NOMO-1 treated with dmso at 0.1 percent for 144 hours (cell line): Measurements from ENCODE around the gene CACNA1D.

ENCODE experiments used
- DNase-seq: peaks from one replicate; lab custom pipeline; 2025; ENCODE audit not compliant: unreplicated experiment; lab: John Stamatoyannopoulos, UW

The CACNA1D gene

GRCh38 chr3:53819163-53819868 lies 324.9 kb downstream of the CACNA1D start:
- DNase-seq = no peak

- DNase-seq = no peak
Observed at GRCh38 chr3:53820084-53820483, 325.7 kb downstream of the CACNA1D start.

- no peak for DNase-seq
Observed at GRCh38 chr3:53820756-53821580, 326.6 kb downstream of the CACNA1D start.

- no peak for DNase-seq
Observed at GRCh38 chr3:53821631-53822121, 327.3 kb downstream of the CACNA1D start.

GRCh38 chr3:53822331-53822741 lies 327.9 kb downstream of the CACNA1D start:
- no peak for DNase-seq

DNA sequence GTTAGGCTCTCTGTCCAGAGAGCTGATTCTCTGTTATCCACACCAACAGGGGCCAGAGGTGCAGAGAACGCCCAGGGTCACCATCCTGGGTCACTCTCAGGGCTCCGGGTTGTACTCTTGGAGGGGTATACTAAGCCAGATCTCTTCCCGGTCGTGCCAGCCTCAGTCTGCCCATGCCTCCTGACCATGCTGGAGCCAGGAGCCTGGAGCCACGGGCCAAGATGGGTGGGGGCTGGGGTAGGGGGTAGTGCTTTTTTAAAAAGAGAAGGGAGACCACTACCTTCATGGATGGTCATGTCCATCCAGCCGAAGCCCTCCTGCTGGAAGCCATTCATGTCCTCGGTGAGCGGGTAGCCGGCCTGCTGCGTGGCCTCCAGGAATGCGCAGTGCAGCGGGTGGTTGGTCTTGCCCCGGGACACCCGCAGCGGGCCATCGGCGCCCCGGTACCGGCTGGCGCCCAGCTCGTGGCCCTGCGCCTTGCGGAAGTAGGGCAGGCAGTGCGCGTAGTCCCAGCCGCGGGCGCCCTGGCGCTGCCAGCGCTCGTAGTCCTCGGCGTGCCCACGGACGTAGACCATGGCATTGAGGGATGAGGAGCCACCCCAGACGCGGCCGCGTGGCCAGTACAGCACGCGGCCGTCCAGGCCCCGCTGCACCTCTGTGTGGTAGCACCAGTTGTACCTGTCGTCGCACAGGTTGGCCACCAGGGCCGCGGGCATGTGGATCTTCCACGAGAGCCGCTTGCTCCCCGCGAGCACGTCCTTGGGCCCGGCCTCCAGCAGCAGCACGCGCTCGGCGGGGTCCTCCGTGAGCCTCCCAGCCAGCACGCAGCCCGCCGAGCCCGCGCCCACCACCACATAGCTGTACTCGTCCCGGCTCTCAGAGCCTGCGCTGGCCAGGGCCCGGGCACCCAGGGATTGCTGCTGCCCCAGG lies 328.9 kb downstream of the CACNA1D start:
- DNase-seq = no peak

DNA sequence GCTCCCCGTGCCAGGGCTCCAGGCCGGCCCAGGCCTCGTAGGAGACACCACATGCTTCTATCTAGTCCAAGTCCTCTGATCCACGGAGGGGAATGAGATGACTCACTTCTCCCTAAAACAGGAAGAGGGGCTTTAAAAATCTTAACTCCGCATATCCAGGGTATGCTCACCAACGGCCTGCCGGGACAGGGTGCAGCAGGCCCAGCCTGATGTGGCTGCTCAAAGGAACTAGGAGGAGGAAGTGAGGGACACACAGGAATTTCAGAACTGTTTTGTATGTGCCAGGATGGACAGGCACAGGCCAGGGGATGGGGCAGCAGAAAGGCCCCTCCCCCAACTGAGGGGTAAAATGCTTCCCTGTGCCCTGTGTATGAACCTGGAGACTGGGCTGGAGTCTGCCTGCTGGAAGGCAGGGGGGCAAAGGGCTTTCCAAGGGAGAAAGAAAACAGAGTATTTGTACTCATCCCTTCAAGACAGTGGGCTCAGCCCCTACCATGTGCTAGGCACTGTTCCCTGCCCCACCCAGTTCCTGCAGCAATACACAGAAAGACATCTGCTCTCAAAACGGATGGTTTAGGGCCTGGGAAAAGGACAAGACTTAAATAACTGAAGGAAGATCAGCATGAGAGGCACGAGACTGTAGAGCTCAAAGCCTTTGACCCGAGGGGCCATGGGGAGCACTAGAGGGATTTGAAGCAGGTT lies 329.7 kb downstream of the CACNA1D start:
- no peak for DNase-seq

GRCh38 chr3:53824795-53825194 lies 330.4 kb downstream of the CACNA1D start:
- DNase-seq = no peak

DNA sequence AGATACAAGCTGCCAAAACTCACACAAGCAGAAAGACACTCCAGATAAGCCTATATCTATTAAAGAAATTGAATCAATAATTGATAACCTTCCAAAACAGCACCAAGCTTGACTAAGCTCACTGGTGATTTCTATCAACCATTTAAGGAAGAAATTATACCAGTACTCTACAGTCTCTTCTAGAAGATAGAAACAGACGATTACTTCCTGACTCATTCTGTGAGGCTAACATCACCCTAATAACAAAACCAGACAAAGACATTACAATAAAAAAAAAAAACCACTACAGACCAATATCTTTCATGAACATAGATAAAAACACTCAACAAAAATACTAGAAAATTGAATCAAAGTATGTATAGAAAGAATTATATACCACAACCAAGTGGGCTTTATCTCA lies 331.6 kb downstream of the CACNA1D start:
- DNase-seq = no peak

DNA sequence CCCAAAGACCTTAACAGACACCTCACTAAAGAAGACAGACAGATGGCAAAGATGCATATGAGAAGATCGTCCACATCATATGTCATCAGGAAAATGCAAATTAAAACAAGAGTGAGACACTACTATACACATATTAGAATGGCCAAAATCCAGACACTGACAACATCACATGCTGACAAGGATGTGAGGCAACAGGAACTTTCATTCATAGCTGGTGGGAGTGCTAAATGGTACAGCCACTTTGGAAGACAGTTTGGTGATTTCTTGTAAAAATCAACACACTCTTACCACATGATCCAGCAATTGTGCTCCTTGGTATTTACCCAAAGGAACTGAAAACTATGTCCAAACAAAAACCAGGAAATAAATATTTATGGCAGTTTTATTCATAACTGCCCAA lies 334.2 kb downstream of the CACNA1D start:
- DNase-seq = no peak

GRCh38 chr3:53829605-53830004 lies 335.2 kb downstream of the CACNA1D start:
- DNase-seq = no peak

GRCh38 chr3:53830944-53831343 lies 336.5 kb downstream of the CACNA1D start:
- no peak for DNase-seq

DNA sequence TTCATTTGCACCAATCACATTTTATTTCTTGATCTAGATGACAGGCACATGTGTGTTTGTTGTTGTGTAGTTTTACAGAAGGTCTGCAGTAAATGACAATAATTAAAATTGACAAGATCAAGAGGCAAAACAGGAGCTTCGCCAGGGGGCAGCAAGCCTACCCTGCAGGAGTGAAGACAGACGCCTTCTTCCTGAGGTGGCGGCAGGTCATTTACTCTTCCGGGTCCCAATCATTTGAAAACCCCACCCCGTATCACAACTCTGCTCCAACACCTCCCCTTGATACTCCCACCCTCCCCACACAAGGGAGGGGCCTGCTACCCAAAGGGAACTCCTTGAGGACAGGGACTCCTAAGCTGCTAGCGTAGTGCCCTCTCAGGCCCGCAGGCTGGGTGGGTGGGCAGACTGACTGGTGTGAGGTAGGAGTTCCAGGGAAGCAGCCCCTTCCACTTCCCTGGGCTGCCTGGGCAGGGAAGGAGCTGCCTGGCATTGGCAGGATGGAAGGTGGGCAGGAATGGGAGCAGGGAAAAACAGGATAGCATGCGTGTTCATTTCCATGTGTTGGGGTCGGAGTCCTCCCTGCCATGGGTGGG lies 338.7 kb downstream of the CACNA1D start:
- no peak for DNase-seq

- DNase-seq = no peak
Observed at GRCh38 chr3:53833700-53834099, 339.3 kb downstream of the CACNA1D start.

- peak; percentile 52 for DNase-seq
Observed at GRCh38 chr3:53834429-53835095, 340.2 kb downstream of the CACNA1D start.

DNA sequence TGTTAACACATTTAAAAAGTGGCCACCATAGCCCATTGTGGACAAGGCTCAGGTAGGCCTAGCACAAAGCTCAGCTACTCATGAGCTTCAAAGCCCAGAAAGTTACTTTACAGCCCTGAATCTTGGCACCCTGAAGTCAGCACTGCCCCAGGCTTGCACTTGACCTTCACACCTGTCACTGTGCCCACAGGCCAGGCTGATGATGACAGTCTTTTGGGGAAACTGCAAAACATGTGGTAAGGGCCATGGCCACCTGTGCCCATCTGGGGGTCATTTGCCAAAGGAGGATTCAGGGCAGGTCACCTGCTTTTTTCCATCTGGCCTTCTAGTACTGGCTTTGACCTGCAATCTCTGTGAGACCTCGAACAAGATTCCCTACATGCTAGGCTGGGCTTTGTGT lies 340.8 kb downstream of the CACNA1D start:
- DNase-seq = no peak

- DNase-seq = no peak
Observed at GRCh38 chr3:53836084-53836872, 341.9 kb downstream of the CACNA1D start.

DNA sequence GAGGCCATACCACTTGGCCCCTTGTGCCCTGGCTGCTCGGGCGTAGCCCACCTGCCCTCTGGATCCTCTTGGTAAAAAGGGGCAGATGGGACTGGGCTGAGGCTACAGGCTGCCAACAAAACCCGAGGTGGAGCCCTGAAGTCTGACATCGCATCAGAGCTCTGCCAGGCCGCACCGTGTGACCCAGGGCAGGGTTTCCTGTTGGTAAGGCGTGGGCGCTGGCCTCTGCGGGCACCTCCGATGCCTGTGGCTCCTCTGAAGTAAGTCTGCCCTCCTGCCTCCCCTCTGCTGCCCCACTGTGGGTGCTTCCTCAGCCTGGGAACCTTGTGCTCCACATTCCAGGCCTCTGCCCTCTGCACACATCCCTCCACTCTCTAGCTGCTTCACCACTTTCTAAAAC lies 342.9 kb downstream of the CACNA1D start:
- DNase-seq = no peak

GRCh38 chr3:53841296-53841695 lies 346.9 kb downstream of the CACNA1D start:
- no peak for DNase-seq
